GM10248 (cell line): Measurements from ENCODE around the gene TEX2.
"Not testable (repeated sequence)": the region's sequence is repeated elsewhere in the genome, so short reads cannot be mapped to it uniquely, and the experiment has no call there.

Source experiments
- CTCF ChIA-PET: fragments of 300-600 bp; sonication (Branson Sonifier 250); formaldehyde crosslinking; extraction: SDS; loops from one replicate; lab custom pipeline; 2021; ENCODE audit warnings: antibody characterized with exemption; lab: Yijun Ruan, JAX
- POLR2A ChIA-PET: fragments of 350-650 bp; sonication (Branson Sonifier 250); formaldehyde crosslinking; extraction: SDS; loops from one replicate; lab custom pipeline; 2020; ENCODE audit warnings: antibody characterized with exemption; lab: Yijun Ruan, JAX
- DNase-seq: peaks from one replicate; pipeline ENCODE4 v3.0.0; 2012; ENCODE audit errors: extremely low spot score
- TF ChIP-seq, protein P1 (sequence below): IDR thresholded peaks from 2 replicates; pipeline ENCODE4 v1.5.1; 2012; ENCODE audit warnings: mild to moderate bottlenecking, low read depth; ENCODE audit errors: extremely low read depth, missing control alignments, control extremely low read depth

TEX2 gene

DNA sequence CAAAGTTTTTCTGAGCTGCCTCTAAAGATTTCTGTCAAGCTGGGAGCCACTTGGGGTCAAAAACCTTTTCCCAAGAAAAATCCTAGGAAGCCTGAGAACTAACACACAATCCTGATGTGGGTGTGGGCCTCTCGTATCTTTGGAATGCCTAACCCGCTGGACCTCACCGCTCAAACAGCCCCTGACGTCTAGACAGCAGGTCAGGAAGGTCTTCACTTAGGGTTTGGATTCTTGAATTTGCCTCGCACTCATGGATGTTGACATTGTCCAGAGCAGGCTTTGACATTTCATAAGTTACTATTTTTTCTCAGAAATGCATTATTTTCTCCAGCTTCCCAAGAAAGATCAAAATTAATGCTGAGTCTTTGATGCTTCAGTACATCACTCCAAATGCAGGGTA lies 18.9 kb downstream of the TEX2 start:
- CTCF ChIA-PET: interaction anchor here (1.8 kb wide), 1 partner anchor 9 kb away, joined by 7 read pairs; no protein-coding TSS in a partner anchor
- TF ChIP-seq, protein P1, sequence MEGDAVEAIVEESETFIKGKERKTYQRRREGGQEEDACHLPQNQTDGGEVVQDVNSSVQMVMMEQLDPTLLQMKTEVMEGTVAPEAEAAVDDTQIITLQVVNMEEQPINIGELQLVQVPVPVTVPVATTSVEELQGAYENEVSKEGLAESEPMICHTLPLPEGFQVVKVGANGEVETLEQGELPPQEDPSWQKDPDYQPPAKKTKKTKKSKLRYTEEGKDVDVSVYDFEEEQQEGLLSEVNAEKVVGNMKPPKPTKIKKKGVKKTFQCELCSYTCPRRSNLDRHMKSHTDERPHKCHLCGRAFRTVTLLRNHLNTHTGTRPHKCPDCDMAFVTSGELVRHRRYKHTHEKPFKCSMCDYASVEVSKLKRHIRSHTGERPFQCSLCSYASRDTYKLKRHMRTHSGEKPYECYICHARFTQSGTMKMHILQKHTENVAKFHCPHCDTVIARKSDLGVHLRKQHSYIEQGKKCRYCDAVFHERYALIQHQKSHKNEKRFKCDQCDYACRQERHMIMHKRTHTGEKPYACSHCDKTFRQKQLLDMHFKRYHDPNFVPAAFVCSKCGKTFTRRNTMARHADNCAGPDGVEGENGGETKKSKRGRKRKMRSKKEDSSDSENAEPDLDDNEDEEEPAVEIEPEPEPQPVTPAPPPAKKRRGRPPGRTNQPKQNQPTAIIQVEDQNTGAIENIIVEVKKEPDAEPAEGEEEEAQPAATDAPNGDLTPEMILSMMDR: no peak
- POLR2A ChIA-PET: interaction anchor here (1.8 kb wide), 1 partner anchor 98 kb away, joined by 4 read pairs; no protein-coding TSS in a partner anchor

DNA sequence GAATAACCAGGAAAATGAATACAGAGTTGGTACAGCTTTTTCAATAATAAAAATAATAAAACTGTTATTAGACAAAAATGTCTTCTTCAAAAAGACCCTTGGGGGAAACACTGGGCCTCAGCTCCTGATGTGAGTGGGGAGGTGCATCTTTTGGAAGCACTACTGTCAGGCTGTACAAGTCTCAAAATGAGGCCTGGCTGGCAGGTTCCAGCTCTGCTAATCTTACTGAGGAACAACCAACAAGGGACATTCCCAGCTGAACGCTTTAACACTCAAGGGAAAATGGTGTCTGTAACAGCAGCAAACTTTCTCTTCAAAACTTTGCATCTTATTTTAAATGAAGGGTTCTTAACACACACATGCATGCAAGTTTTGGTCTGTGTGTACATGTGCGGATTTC lies 19.7 kb downstream of the TEX2 start:
- ChIA-PET CTCF (interaction anchor here (1.8 kb wide), 1 partner anchor 10 kb away, joined by 7 read pairs; no protein-coding TSS in a partner anchor), POLR2A (interaction anchor here (1.8 kb wide), 1 partner anchor 97 kb away, joined by 4 read pairs; no protein-coding TSS in a partner anchor)
- DNase-seq: no peak
- TF ChIP-seq, protein P1: no peak

More for the DNA sequence above, 18.9 kb downstream of the TEX2 start:
- DNase-seq: no peak

- TF ChIP-seq, protein P1: no peak
- CTCF ChIA-PET: interaction anchor here (1.8 kb wide), 1 partner anchor 11 kb away, joined by 7 read pairs; no protein-coding TSS in a partner anchor
- no peak for DNase-seq
- POLR2A ChIA-PET: no interaction called here
Measured at GRCh38 chr17:64242633-64243032, 20.4 kb downstream of the TEX2 start.

GRCh38 chr17:64240741-64241347 lies 22.2 kb downstream of the TEX2 start:
- POLR2A ChIA-PET: no interaction called here
- TF ChIP-seq, protein P1: no peak
- CTCF ChIA-PET: interaction anchor here (0.9 to 1.3 kb wide), 4 partner anchors 8 to 41 kb away, joined by 3 to 4 read pairs (median 4); no protein-coding TSS in a partner anchor
- DNase-seq: no peak

GRCh38 chr17:64240261-64240740 lies 22.8 kb downstream of the TEX2 start:
- TF ChIP-seq, protein P1: no peak
- POLR2A ChIA-PET: no interaction called here
- CTCF ChIA-PET: interaction anchor here (1.2 to 1.5 kb wide), 2 partner anchors 9 to 19 kb away, joined by 3 read pairs; no protein-coding TSS in a partner anchor
- DNase-seq: no peak

DNA sequence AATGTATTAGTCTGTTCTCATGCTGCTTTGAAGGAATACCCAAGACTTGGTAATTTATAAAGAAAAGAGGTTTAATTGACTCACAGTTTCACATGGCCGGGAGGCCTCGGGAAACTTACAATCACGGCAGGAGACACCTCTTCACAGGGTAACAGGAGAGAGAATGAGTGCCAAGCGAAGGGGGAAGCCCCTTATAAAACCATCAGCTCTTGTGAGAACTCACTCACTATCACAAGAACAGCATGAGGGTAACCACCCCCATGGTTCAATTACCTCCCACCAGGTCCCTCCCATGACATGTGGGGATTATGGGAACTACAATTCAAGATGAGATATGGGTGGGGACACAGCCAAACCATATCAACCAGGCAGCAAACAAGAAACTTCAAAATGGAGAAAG lies 24.6 kb downstream of the TEX2 start:
- POLR2A ChIA-PET, DNase-seq: not testable (repeated sequence)
- CTCF ChIA-PET: interaction anchor here (1.2 to 1.4 kb wide), 3 partner anchors 21 to 43 kb away, joined by 3 to 5 read pairs (median 3); no protein-coding TSS in a partner anchor
